Panc1 (cell line): Measurements from ENCODE around the gene TEX50.

Experiments used
- CTCF ChIP-seq: fragments of 450-650 bp; IDR thresholded peaks from 2 replicates; pipeline ENCODE4 v1.5.1; 2017; ENCODE audit warnings: mild to moderate bottlenecking
- POLR2AphosphoS5 ChIP-seq: IDR thresholded peaks from 2 replicates; pipeline ENCODE4 v1.6.1; 2012; ENCODE audit warnings: mild to moderate bottlenecking, low read depth, low read length, moderate library complexity
- REST ChIP-seq, 2 experiments: IDR thresholded peaks; 2 replicates each; pipeline ENCODE4 v1.6.1; 2011 to 2012; ENCODE audit warnings: low read depth in 2 of 2, control low read depth in 1 of 2, low read length in 1 of 2, mild to moderate bottlenecking in 1 of 2, moderate library complexity in 1 of 2; ENCODE audit not compliant: insufficient read depth in 1 of 2
- SIN3A ChIP-seq: IDR thresholded peaks from 2 replicates; pipeline ENCODE4 v1.6.1; 2012; ENCODE audit warnings: low read depth, mild to moderate bottlenecking, low read length, moderate library complexity, borderline replicate concordance; ENCODE audit not compliant: insufficient read depth
- TCF7L2 ChIP-seq: IDR thresholded peaks from 2 replicates; pipeline ENCODE4 v1.6.1; 2011; ENCODE audit warnings: mild to moderate bottlenecking, low read depth, low read length, inconsistent platforms

- TF ChIP-seq CTCF (no peak), REST (IDR thresholded peaks at IDR 0.05; ENCODE audit: insufficient read depth in 1 of 2, low read depth in 2 of 2, low read length in 1 of 2) (no peak), POLR2AphosphoS5 (no peak), TCF7L2 (no peak), SIN3A (no peak)
These were observed 3.2 kb downstream of the TEX50 start for GRCh38 chr1:173638043-173639021.
